ENCODE results near the gene ATP11A.

Gene ATP11A

DNA sequence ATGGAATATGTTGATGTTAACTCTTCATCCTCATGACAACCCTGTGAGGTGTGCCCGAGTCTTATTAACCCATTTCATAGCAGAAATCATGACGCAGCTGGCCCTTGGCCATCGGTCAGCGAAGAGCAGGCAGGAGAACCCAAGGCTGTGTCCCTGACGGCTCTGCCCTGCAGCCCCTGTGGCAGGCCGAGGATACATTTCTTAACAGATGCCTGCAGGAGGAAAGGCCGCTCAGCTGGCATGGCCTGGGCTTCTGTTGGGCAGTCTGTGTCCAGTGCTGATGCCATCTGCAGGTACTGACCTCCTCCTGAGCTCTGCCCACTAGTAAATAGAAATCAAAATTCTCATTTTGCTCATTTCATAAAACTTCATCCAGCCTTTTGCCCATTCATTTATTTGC lies 243.8 kb downstream of the ATP11A start:
- ChIA-PET POLR2A (no interaction called here), CTCF (no interaction called here)
- no peak overlapping the region for H3K4me3 ChIP-seq (ENCODE audit: low read depth, low read length)
- H3K9me3 ChIP-seq (ENCODE audit: control insufficient read depth, insufficient read depth, low read depth, low read length) = no peaks in the 10 kb centered on the region
- peaks cover 7% of the 10 kb centered on the region for H3K4me1 ChIP-seq (ENCODE audit: control insufficient read depth, insufficient read depth, low read length)
- TF ChIP-seq ZNF175 (tag by site-specific recombination; IDR thresholded peaks at IDR 0.05) (no peak), SP2 (tag by site-specific recombination; IDR thresholded peaks at IDR 0.05) (no peak), ZNF292 (tag by site-specific recombination; IDR thresholded peaks at IDR 0.05; ENCODE audit: borderline replicate concordance, low read depth) (no peak), ZNF24 (tag by site-specific recombination; IDR thresholded peaks at IDR 0.05) (no peak), OSR2 (tag by site-specific recombination; IDR thresholded peaks at IDR 0.05) (no peak), YY1 (tag by site-specific recombination; IDR thresholded peaks at IDR 0.05) (no peak), ZNF214 (tag by site-specific recombination; IDR thresholded peaks at IDR 0.05; ENCODE audit: borderline replicate concordance) (no peak), ZNF248 (tag by site-specific recombination; IDR thresholded peaks at IDR 0.05) (no peak), ZNF785 (tag by site-specific recombination; IDR thresholded peaks at IDR 0.05) (no peak), ZNF830 (tag by site-specific recombination; IDR thresholded peaks at IDR 0.05; ENCODE audit: low read depth) (no peak), KLF1 (tag by site-specific recombination; IDR thresholded peaks at IDR 0.05) (no peak), SALL2 (tag by site-specific recombination; IDR thresholded peaks at IDR 0.05; ENCODE audit: borderline replicate concordance) (no peak), HOXD13 (CRISPR knock-in tag; IDR thresholded peaks at IDR 0.05; ENCODE audit: borderline replicate concordance) (no peak)
- TF ChIP-seq, protein P1, sequence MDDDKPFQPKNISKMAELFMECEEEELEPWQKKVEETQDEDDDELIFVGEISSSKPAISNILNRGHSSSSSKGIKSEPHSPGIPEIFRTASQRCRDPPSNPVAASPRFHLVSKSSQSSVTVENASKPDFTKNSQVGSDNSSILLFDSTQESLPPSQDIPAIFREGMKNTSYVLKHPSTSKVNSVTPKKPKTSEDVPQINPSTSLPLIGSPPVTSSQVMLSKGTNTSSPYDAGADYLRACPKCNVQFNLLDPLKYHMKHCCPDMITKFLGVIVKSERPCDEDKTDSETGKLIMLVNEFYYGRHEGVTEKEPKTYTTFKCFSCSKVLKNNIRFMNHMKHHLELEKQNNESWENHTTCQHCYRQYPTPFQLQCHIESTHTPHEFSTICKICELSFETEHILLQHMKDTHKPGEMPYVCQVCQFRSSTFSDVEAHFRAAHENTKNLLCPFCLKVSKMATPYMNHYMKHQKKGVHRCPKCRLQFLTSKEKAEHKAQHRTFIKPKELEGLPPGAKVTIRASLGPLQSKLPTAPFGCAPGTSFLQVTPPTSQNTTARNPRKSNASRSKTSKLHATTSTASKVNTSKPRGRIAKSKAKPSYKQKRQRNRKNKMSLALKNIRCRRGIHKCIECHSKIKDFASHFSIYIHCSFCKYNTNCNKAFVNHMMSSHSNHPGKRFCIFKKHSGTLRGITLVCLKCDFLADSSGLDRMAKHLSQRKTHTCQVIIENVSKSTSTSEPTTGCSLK (tag by site-specific recombination; IDR thresholded peaks at IDR 0.05) = no peak
- TF ChIP-seq, protein P2, sequence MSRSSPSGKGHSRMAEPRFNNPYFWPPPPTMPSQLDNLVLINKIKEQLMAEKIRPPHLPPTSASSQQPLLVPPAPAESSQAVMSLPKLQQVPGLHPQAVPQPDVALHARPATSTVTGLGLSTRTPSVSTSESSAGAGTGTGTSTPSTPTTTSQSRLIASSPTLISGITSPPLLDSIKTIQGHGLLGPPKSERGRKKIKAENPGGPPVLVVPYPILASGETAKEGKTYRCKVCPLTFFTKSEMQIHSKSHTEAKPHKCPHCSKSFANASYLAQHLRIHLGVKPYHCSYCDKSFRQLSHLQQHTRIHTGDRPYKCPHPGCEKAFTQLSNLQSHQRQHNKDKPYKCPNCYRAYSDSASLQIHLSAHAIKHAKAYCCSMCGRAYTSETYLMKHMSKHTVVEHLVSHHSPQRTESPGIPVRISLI (tag by site-specific recombination; IDR thresholded peaks at IDR 0.05) = no peak
- TF ChIP-seq, protein P3, sequence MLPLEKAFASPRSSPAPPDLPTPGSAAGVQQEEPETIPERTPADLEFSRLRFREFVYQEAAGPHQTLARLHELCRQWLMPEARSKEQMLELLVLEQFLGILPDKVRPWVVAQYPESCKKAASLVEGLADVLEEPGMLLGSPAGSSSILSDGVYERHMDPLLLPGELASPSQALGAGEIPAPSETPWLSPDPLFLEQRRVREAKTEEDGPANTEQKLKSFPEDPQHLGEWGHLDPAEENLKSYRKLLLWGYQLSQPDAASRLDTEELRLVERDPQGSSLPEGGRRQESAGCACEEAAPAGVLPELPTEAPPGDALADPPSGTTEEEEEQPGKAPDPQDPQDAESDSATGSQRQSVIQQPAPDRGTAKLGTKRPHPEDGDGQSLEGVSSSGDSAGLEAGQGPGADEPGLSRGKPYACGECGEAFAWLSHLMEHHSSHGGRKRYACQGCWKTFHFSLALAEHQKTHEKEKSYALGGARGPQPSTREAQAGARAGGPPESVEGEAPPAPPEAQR (tag by site-specific recombination; IDR thresholded peaks at IDR 0.05) = no peak
- TF ChIP-seq, protein P4, sequence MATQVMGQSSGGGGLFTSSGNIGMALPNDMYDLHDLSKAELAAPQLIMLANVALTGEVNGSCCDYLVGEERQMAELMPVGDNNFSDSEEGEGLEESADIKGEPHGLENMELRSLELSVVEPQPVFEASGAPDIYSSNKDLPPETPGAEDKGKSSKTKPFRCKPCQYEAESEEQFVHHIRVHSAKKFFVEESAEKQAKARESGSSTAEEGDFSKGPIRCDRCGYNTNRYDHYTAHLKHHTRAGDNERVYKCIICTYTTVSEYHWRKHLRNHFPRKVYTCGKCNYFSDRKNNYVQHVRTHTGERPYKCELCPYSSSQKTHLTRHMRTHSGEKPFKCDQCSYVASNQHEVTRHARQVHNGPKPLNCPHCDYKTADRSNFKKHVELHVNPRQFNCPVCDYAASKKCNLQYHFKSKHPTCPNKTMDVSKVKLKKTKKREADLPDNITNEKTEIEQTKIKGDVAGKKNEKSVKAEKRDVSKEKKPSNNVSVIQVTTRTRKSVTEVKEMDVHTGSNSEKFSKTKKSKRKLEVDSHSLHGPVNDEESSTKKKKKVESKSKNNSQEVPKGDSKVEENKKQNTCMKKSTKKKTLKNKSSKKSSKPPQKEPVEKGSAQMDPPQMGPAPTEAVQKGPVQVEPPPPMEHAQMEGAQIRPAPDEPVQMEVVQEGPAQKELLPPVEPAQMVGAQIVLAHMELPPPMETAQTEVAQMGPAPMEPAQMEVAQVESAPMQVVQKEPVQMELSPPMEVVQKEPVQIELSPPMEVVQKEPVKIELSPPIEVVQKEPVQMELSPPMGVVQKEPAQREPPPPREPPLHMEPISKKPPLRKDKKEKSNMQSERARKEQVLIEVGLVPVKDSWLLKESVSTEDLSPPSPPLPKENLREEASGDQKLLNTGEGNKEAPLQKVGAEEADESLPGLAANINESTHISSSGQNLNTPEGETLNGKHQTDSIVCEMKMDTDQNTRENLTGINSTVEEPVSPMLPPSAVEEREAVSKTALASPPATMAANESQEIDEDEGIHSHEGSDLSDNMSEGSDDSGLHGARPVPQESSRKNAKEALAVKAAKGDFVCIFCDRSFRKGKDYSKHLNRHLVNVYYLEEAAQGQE (tag by site-specific recombination; IDR thresholded peaks at IDR 0.05) = no peak
- H3K27ac ChIP-seq (ENCODE audit: extremely low read depth, low read depth, low read length) = no peak overlapping the region
- no peaks in the 10 kb centered on the region for H3K36me3 ChIP-seq (ENCODE audit: control insufficient read depth in 2 of 2, insufficient read depth in 1 of 2, low read length in 2 of 2)

DNA sequence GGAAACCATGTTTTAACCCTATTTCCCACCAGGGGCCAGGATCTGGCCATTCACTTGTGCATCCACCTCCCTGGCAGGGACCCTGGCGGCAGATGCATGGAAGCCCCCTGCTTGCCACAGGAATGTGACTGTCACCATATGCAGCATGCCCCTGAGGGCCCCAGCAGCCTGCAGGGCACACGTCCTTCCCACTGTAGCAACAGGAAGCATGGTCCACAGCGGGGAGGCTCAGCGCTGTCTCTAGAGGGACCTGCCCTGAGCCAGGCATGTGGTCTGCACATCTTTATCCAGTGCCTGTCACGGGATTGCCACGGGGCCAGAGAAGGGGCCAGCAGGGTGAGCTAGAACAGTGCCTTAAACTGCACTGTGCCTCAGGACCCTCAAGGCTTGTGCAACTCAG lies 244.2 kb downstream of the ATP11A start:
- ChIA-PET POLR2A (no interaction called here), CTCF (no interaction called here)
- Histone ChIP-seq H3K4me3 (ENCODE audit: low read depth, low read length) (no peak overlapping the region), H3K4me1 (ENCODE audit: control insufficient read depth, insufficient read depth, low read length) (peaks cover 7% of the 10 kb centered on the region), H3K9me3 (ENCODE audit: control insufficient read depth, insufficient read depth, low read depth, low read length) (no peaks in the 10 kb centered on the region), H3K27ac (ENCODE audit: extremely low read depth, low read depth, low read length) (no peak overlapping the region), H3K36me3 (ENCODE audit: control insufficient read depth in 2 of 2, insufficient read depth in 1 of 2, low read length in 2 of 2) (no peaks in the 10 kb centered on the region)
- TF ChIP-seq ZIC2 (tag by site-specific recombination; IDR thresholded peaks at IDR 0.05) (peak; percentile 95), ZNF777 (tag by site-specific recombination; IDR thresholded peaks at IDR 0.05; ENCODE audit: borderline replicate concordance) (no peak)

Data from HEK293 (cell line).